ENCODE measurements around the gene TYMP.

TYMP gene

DNA sequence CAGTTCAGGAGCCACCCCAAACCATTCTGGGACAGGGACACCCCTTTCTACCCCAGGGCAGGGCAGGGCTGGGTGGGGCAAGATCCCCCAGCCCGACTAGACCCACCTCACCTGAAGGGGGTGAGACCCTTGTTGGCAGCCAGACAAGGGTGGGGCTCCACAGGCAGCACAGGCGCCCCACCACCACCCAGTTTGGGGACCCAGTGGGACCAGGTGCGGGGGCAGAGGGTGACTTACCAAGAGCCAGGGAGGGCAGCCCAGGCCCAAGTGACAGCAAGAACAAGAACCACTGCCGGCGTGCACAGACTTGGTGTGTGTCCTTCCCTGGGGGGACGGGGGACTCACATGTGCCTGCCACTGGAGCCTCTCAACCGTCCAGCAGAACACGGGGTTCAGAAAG lies 46.3 kb downstream of the TYMP start:
- DNase-seq (ENCODE audit: low spot score), result no peak

DNA sequence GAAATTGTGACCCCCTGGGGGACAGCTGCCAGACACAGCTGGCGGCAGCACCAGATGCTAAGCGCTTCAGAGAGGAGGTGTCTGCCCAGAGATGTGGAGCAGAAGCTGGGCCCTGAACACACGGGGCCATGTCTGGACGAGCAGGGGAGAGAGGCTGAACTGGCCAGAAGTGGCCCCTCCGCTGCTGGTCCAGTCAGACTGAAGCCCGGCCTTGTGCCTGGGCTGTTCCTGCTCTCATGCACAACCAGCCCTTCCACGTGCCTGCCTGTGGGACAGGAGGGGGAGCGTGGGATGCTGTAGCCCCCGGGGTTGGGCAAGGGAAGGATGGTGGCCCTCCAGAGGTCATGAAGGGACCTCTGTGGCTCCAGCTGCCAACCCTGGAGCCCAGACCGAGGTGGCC lies 46.7 kb downstream of the TYMP start:
- DNase-seq (ENCODE audit: low spot score), result no peak

DNA sequence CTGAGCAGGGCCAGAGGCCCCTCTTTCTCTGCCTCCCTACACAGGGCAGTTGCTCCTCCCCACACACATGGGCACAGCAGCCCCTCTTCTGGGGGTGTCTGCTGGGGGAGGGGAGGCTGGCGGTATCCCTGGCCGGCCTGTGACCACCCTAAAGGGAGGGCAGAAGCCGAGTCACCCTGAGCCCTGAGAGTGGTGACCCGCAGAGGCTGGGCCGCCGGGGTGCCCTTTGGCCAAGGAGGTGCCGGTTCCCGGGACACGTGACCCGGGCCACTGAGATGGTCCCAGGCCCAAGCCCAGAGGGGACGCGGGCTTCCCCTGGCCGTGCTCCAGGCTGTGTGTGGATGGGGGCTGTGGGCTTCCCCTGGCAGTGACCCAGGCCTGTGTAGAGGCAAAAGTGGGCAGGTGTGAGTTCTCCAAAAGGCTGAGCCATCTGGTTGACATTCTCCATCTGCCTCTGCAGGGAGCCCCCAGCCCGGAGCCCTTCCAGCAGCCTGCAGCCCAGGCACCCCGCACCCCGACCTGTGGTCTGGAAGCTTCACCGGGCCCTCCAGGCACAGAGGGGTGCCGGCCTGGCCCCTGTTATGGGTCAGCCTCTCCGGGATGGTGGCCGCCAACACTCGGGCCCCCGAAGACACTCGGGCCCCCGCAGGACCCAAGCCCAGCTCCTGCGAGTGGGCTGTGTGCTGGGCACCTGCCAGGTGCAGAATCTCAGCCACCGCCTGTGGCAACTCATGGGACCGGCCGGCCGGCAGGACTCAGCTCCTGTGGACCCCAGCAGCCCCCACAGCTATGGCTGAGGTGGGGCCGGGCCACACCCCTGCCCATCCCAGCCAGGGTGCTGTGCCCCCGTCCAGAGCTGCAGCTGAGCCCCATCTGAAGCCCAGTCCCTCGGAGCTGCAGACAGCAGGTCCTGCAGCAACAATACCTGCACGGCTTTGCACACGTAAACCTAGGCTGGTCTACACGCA lies 47.4 kb downstream of the TYMP start:
- DNase-seq (ENCODE audit: low spot score), result no peak

DNA sequence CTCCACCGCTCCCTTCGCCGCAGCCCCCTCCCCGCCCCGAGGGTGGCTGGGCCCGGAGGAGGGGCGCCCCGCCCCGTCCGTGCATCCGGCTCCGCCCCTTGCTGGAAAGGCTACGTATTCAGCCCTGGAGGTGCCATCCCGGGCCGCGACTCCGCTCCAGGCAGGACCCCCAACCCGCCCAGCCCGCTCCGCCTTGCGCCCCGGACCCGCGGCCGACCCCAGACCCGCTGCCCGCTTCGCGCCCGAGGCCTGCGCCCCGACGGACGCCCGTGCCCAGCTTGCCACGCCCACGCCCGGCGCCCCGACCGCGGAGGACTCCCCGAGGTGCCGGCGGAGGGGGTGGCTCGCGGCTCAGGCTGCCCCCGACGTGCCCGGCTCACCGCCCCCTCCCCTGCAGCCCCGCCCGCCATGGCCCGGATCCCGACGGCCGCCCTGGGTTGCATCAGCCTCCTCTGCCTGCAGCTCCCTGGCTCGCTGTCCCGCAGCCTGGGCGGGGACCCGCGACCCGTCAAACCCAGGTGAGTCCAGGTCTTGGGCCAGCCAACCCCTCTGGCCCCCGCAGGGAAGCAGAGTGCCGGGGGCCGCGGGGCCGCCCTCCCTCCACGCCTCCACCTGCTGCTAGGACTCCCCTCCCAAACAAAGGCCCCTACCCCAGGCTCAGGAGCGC lies 48.2 kb downstream of the TYMP start, which contains the start of gene ADM2:
ADM2 (plus strand) TSS at position 104 of the 667 bp plus-strand sequence; CDS start at position 409, 305 bp downstream.
- DNase-seq (ENCODE audit: low spot score), result no peak

DNA sequence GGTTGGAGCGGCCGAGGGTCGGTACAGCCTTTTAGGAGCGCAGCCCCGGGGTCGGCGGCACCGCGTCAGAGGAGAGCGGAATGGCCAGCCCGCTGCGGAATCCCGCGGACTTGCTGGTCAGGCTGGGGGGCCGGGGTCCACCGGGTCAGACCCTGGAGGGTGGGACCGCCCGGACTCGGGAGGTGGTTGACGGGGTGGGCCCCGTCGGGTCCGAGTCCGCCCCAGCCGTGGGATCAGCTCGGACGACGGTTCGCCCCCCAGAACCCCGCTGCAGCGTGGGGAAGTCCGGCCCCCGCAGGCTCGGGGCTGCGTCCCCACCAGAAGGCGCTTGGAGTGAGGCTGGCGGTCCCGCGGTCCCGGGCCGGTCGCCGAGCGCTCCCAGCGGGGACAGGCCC lies 48.8 kb downstream of the TYMP start:
- DNase-seq (ENCODE audit: low spot score), result no peak

DNA sequence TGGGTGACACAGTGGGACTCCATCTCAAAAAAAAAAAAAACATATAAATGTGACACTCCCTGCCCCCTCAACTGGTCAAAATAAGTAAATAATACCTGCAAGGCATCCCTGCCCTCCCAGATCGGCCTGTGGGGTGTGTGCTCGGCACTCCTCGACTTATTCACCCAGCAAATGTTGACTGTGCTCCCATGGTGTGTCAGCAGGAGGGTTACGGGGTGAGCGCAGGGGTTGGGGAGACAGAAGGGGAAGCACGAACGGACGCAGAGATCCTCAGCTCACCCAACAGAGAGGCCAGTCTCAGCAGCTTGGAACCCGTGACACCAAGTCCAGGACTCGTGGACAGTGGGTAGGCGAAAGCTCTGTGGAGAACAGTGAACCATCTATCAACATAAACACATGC lies 50.1 kb downstream of the TYMP start:
- DNase-seq (ENCODE audit: low spot score), result no peak

DNA sequence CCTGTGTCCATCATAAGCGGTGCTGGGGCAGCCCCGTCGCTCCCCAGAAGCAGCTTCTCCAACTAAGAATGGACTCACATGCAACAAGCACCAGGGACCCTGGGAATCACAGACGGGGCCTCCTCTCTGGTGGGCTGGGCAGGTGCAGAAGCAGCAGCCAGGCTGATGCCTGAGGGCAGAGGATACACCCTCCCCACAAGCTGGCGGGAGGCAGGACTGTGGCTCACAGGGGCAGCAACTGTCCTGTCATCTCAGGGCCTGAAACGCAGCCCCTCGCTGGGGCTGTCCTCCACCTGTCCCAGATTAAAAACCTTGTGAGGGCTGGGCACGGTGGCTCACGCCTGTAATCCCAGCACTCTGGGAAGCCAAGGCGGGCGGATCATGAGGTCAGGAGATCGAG lies 51.9 kb downstream of the TYMP start:
- DNase-seq (ENCODE audit: low spot score), result no peak

DNA sequence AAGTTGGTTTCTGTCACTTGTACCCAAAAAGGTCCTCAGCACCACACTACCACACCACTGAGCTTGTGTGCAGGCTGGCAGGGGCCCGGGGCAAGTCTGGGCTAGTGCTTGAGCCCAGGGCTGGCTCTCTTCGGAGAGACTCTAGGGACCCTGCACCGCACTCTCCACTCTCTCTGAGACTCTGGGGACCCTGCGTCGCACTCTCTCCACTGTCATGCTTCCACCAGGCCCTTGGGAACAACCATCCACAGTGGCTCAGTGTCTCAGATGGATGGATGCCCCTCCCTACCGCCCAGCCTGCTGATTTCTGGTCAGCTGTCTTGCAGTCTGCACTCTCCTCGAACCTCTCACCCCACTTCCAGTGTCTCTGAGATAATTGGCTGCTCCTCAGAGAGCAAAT lies 52.9 kb downstream of the TYMP start:
- DNase-seq (ENCODE audit: low spot score), result no peak

Measured in LoVo (cell line).